ENCODE measurements around the gene ACTL9. TPM values are rescaled to one million over a fixed set of nuclear protein-coding genes. Genes with fewer than 3 reads are reported as not detected.

Gene ACTL9
- total and polyA plus RNA-seq, 10 of the 15 experiments (the other 5 are each of a cell fraction or from before 2014, with no cell fraction given) = not detected

DNA sequence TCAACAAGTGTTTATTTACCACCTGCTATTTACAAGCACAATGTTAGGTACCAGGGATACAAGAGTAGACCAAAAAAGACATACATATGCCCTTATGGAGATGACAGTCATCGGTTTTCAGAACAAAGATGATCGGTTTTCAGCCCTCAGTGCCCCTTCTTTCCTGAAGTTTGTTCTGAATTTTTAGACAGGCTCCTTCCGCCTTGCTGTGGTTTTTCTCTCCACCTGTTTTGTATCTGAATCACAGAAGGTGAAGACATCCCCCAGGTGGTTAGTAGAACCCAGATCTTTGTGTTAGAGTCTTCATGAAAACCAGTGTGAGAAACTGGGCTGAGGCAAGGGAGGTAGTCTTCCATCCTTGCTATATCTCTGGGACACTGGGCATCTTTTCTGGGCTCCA is 23.5 kb downstream of the ACTL9 start (continued):
- no peak for TF ChIP-seq TARDBP (IDR thresholded peaks at IDR 0.05; ENCODE audit: borderline replicate concordance)
- no peak for TF ChIP-seq MEF2B (IDR thresholded peaks at IDR 0.05; ENCODE audit: partially characterized antibody, poor library complexity, severe bottlenecking)
- TF ChIP-seq JUND (IDR thresholded peaks at IDR 0.05; ENCODE audit: low read depth, low read length) = no peak
- TF ChIP-seq PAX5 (IDR thresholded peaks at IDR 0.05; ENCODE audit: borderline replicate concordance, low read depth, low read length) = no peak
- no peak for TF ChIP-seq POU2F2 (IDR thresholded peaks at IDR 0.05; ENCODE audit: borderline replicate concordance, low read depth, low read length)
- TF ChIP-seq, protein P1, sequence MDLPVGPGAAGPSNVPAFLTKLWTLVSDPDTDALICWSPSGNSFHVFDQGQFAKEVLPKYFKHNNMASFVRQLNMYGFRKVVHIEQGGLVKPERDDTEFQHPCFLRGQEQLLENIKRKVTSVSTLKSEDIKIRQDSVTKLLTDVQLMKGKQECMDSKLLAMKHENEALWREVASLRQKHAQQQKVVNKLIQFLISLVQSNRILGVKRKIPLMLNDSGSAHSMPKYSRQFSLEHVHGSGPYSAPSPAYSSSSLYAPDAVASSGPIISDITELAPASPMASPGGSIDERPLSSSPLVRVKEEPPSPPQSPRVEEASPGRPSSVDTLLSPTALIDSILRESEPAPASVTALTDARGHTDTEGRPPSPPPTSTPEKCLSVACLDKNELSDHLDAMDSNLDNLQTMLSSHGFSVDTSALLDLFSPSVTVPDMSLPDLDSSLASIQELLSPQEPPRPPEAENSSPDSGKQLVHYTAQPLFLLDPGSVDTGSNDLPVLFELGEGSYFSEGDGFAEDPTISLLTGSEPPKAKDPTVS (IDR thresholded peaks at IDR 0.05; ENCODE audit: low read depth, low read length) = no peak
- no peak for TF ChIP-seq POLR2AphosphoS2 (IDR thresholded peaks at IDR 0.05; ENCODE audit: low read depth, low read length)
- TF ChIP-seq NR2F1 (conservative IDR thresholded peaks at IDR 0.05) = no peak

DNA sequence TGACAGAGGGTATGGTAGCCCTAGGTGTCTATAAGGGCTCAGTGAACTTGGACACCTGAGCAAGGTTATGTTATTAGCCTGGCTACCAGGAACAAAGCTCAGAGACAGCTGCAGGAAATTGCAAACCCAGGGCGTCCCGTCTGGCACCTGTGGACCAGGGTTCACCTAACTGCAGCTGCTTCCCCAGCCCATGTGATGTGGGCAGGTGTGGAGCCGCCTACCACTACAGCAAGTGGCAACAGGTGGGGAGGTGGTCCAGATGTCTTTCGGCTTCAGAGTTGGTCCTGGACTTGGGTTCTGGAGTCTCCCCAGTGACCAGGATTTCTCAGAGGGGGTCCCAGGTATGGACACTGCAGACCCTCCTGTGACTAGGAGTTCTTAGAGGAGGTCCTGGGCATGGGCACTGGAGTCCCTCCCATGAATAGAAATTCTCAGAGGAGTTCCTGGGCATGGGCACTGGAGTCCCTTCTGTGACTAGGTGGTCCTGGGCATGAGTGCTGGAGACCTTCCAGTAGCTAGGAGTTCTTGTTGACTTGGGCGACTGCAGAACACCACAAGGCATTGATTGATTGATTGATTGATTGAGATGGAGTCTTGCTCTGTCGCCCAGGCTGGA is 25.2 kb downstream of the ACTL9 start:
- RAD21 ChIA-PET (ENCODE audit: unreplicated experiment) = no interaction called here
- WGBS (ENCODE audit: insufficient coverage, insufficient replicate concordance, low lambda C conversion rate, missing lambda C conversion rate) = 35% methylated on average over 6 of the region's 6 CpGs
- no peak for FAIRE-seq

More for the DNA sequence above, 25.2 kb downstream of the ACTL9 start:
- no TSS peak for BruUV-seq (replicated peaks)
- no peak for ATAC-seq
- intact Hi-C loops (cut with micrococcal nuclease; ENCODE audit: unreplicated experiment) = no loop called here
- no peak for DNase-seq (ENCODE audit: low read depth, low spot score)
- TF ChIP-seq NFYB (IDR thresholded peaks at IDR 0.05; ENCODE audit: insufficient read depth, low read depth, low read length) = no peak
- TF ChIP-seq SPI1 (IDR thresholded peaks at IDR 0.05; ENCODE audit: borderline replicate concordance, insufficient read depth, low read depth, low read length) = no peak
- TF ChIP-seq NR2C1 (IDR thresholded peaks at IDR 0.05) = no peak
- TF ChIP-seq ZNF24 (IDR thresholded peaks at IDR 0.05) = no peak
- no peak for TF ChIP-seq ZNF274 (IDR thresholded peaks at IDR 0.05; ENCODE audit: insufficient read depth, insufficient read length)
- TF ChIP-seq HDGF (IDR thresholded peaks at IDR 0.05) = no peak
- TF ChIP-seq, protein P2, sequence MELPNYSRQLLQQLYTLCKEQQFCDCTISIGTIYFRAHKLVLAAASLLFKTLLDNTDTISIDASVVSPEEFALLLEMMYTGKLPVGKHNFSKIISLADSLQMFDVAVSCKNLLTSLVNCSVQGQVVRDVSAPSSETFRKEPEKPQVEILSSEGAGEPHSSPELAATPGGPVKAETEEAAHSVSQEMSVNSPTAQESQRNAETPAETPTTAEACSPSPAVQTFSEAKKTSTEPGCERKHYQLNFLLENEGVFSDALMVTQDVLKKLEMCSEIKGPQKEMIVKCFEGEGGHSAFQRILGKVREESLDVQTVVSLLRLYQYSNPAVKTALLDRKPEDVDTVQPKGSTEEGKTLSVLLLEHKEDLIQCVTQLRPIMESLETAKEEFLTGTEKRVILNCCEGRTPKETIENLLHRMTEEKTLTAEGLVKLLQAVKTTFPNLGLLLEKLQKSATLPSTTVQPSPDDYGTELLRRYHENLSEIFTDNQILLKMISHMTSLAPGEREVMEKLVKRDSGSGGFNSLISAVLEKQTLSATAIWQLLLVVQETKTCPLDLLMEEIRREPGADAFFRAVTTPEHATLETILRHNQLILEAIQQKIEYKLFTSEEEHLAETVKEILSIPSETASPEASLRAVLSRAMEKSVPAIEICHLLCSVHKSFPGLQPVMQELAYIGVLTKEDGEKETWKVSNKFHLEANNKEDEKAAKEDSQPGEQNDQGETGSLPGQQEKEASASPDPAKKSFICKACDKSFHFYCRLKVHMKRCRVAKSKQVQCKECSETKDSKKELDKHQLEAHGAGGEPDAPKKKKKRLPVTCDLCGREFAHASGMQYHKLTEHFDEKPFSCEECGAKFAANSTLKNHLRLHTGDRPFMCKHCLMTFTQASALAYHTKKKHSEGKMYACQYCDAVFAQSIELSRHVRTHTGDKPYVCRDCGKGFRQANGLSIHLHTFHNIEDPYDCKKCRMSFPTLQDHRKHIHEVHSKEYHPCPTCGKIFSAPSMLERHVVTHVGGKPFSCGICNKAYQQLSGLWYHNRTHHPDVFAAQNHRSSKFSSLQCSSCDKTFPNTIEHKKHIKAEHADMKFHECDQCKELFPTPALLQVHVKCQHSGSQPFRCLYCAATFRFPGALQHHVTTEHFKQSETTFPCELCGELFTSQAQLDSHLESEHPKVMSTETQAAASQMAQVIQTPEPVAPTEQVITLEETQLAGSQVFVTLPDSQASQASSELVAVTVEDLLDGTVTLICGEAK (IDR thresholded peaks at IDR 0.05; ENCODE audit: borderline replicate concordance) = no peak
- H3K27me3 ChIP-seq (replicated peaks in 1 of 2; ENCODE audit: control insufficient read depth in 2 of 2, insufficient read depth in 2 of 2, low read length in 1 of 2) = no peaks in the 10 kb centered on the region
- in situ Hi-C loops (cut with MboI) = no loop called here
- ChIA-PET SMC1A (ENCODE audit: uncharacterized antibody, unreplicated experiment) (no interaction called here), POLR2A (no interaction called here), CTCF (no interaction called here)
- H3K79me2 ChIP-seq (ENCODE audit: control insufficient read depth, insufficient read depth, low read length) = no peaks in the 10 kb centered on the region
- H4K20me1 ChIP-seq (ENCODE audit: control insufficient read depth, insufficient read depth) = no peaks in the 10 kb centered on the region
- no peaks in the 10 kb centered on the region for H3K4me1 ChIP-seq (ENCODE audit: control insufficient read depth, insufficient read depth, low read length)
- H3K36me3 ChIP-seq (ENCODE audit: control insufficient read depth in 2 of 2, insufficient read depth in 2 of 2, low read length in 1 of 2) = no peaks in the 10 kb centered on the region
- no peaks in the 10 kb centered on the region; the same call in 2 of the 3 replicates for H3K9me3 ChIP-seq (replicated peaks; ENCODE audit: control insufficient read depth, insufficient read depth, low read length)
- no peak overlapping the region for H3K4me3 ChIP-seq
- H2AFZ ChIP-seq (ENCODE audit: control insufficient read depth, low read depth, low read length) = no peak overlapping the region
- H3K27ac ChIP-seq (ENCODE audit: control insufficient read depth, insufficient read depth) = no peak overlapping the region
- H3K9ac ChIP-seq (ENCODE audit: control insufficient read depth, insufficient read depth, low read length) = no peak overlapping the region
- no peak overlapping the region for H3K4me2 ChIP-seq (ENCODE audit: control insufficient read depth, insufficient read depth)

Measured in GM12878 (cell line).